Hepatocyte (in vitro differentiated cells): Measurements from ENCODE around the gene CUX1.

Experiments used
- EZH2 ChIP-seq: fragments of 200-600 bp; sonication (generic); IDR thresholded peaks from 2 replicates; pipeline ENCODE4 v1.6.1; 2016; ENCODE audit warnings: antibody characterized with exemption, mild to moderate bottlenecking, borderline replicate concordance
- EZH2phosphoT487 ChIP-seq: fragments of 200-600 bp; sonication (generic); IDR thresholded peaks from one replicate; pipeline ENCODE4 v1.6.1; 2018; ENCODE audit warnings: antibody characterized with exemption, mild to moderate bottlenecking, low read depth, moderate library complexity; ENCODE audit not compliant: unreplicated experiment, severe bottlenecking
- TF ChIP-seq, protein P1 (sequence below): fragments of 200-600 bp; sonication (generic); IDR thresholded peaks from 2 replicates; pipeline ENCODE4 v1.5.1; 2016; ENCODE audit warnings: antibody characterized with exemption, mild to moderate bottlenecking; ENCODE audit not compliant: poor library complexity

DNA sequence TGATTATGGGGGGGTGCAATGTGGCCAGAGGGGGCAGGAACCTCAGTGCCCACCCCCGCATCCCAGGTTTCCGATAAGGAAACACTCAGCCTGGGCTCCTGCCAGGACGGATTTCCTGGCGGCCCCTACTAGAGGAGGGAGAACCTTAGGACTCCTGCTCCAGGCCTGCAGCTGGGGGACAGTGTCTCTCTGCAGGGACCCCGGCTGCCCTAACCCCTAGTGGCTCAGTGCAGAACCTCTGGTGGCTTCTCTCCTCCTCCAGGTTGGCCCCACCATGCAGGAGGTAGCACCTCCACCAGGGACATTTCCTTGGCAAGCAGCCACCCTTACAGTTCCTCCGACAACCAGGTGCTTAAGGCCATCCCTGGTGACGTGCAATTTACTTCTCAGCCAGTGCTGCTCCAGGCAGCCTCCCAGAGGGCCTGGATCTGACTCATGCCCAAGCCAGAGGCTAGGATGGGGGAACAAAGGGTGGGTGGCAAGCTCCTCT, 501.1 kb downstream of the CUX1 start:
- TF ChIP-seq, protein P1, sequence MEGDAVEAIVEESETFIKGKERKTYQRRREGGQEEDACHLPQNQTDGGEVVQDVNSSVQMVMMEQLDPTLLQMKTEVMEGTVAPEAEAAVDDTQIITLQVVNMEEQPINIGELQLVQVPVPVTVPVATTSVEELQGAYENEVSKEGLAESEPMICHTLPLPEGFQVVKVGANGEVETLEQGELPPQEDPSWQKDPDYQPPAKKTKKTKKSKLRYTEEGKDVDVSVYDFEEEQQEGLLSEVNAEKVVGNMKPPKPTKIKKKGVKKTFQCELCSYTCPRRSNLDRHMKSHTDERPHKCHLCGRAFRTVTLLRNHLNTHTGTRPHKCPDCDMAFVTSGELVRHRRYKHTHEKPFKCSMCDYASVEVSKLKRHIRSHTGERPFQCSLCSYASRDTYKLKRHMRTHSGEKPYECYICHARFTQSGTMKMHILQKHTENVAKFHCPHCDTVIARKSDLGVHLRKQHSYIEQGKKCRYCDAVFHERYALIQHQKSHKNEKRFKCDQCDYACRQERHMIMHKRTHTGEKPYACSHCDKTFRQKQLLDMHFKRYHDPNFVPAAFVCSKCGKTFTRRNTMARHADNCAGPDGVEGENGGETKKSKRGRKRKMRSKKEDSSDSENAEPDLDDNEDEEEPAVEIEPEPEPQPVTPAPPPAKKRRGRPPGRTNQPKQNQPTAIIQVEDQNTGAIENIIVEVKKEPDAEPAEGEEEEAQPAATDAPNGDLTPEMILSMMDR = no peak
- no peak for TF ChIP-seq EZH2phosphoT487
- no peak for TF ChIP-seq EZH2
